Liver (tissue), 9 donors: ENCODE measurements around the gene SHISAL1. TPM values are rescaled to one million over a fixed set of nuclear protein-coding genes. Genes with fewer than 3 reads are reported as not detected.

Source experiments
- DNase-seq: peaks from one replicate; pipeline ENCODE4 v3.0.0-alpha.2; 2017; ENCODE audit warnings: low spot score
- H3K27ac ChIP-seq, 2 donors: one replicate each; pipeline ENCODE4 v1.7.0; 2013; ENCODE audit warnings: inconsistent platforms in 2 of 2, low read length in 2 of 2, control low read depth in 1 of 2, low read depth in 1 of 2, mild to moderate bottlenecking in 1 of 2
- H3K27me3 ChIP-seq, 4 donors: one replicate each; pipeline versions ENCODE4 v1.6.1 to v1.7.0; 2013; ENCODE audit warnings: low read length in 3 of 4, inconsistent platforms in 1 of 4, mild to moderate bottlenecking in 1 of 4, moderate library complexity in 1 of 4; ENCODE audit not compliant: control insufficient read depth in 4 of 4, insufficient read depth in 4 of 4
- H3K36me3 ChIP-seq, 4 donors: one replicate each; pipeline versions ENCODE4 v1.6.1 to v1.7.0; 2013; ENCODE audit warnings: low read length in 3 of 4, mild to moderate bottlenecking in 3 of 4, low read depth in 1 of 4, moderate library complexity in 1 of 4; ENCODE audit not compliant: control insufficient read depth in 4 of 4, insufficient read depth in 3 of 4
- H3K4me1 ChIP-seq, 4 donors: one replicate each; pipeline versions ENCODE4 v1.6.1 to v1.7.0; 2013; ENCODE audit warnings: low read length in 3 of 4, mild to moderate bottlenecking in 3 of 4, moderate library complexity in 1 of 4; ENCODE audit not compliant: control insufficient read depth in 4 of 4, insufficient read depth in 4 of 4
- H3K4me3 ChIP-seq, 3 donors: one replicate each; pipeline versions ENCODE4 v1.6.1 to v1.7.0; 2013; ENCODE audit warnings: low read length in 3 of 3, control low read depth in 1 of 3, low read depth in 1 of 3, mild to moderate bottlenecking in 1 of 3
- H3K9ac ChIP-seq, 2 donors: one replicate each; pipeline ENCODE4 v1.7.0; 2013; ENCODE audit warnings: low read length in 2 of 2, mild to moderate bottlenecking in 2 of 2, moderate library complexity in 2 of 2, control low read depth in 1 of 2, low read depth in 1 of 2
- H3K9me3 ChIP-seq, 4 donors: one replicate each; pipeline versions ENCODE4 v1.6.1 to v1.7.0; 2013; ENCODE audit warnings: low read length in 3 of 4; ENCODE audit not compliant: control insufficient read depth in 4 of 4
- EGR1 ChIP-seq, 2 donors: IDR thresholded peaks; 2 replicates each; pipeline ENCODE4 v1.6.1; 2016 to 2018; ENCODE audit warnings: antibody characterized with exemption in 2 of 2, low read depth in 2 of 2
- FOXA1 ChIP-seq: IDR thresholded peaks from 2 replicates; pipeline ENCODE4 v1.6.1; 2016; ENCODE audit warnings: antibody characterized with exemption
- FOXA2 ChIP-seq: IDR thresholded peaks from 2 replicates; pipeline ENCODE4 v1.6.1; 2016; ENCODE audit warnings: antibody characterized with exemption
- GABPA ChIP-seq, 2 donors: IDR thresholded peaks in 1 of 2; conservative IDR thresholded peaks in 1 of 2; 2 replicates each; pipeline ENCODE4 v1.6.1; 2016; ENCODE audit warnings: antibody characterized with exemption in 2 of 2, mild to moderate bottlenecking in 1 of 2, moderate library complexity in 1 of 2
- HNF4A ChIP-seq, 2 donors: conservative IDR thresholded peaks; 2 replicates each; pipeline ENCODE4 v1.6.1; 2016; ENCODE audit warnings: antibody characterized with exemption in 2 of 2, mild to moderate bottlenecking in 2 of 2
- HNF4G ChIP-seq: IDR thresholded peaks from 2 replicates; pipeline ENCODE4 v1.6.1; 2016; ENCODE audit warnings: antibody characterized with exemption
- JUND ChIP-seq, 2 donors: IDR thresholded peaks; 2 replicates each; pipeline ENCODE4 v1.6.1; 2016; ENCODE audit warnings: antibody characterized with exemption in 2 of 2
- NR2F2 ChIP-seq: IDR thresholded peaks from 2 replicates; pipeline ENCODE4 v1.6.1; 2016; ENCODE audit warnings: antibody characterized with exemption
- RAD21 ChIP-seq, 2 donors: IDR thresholded peaks; 2 replicates each; pipeline ENCODE4 v1.6.1; 2016; ENCODE audit warnings: antibody characterized with exemption in 2 of 2, mild to moderate bottlenecking in 2 of 2
- RXRA ChIP-seq, 2 donors: IDR thresholded peaks; 2 replicates each; pipeline ENCODE4 v1.6.1; 2017 to 2018; ENCODE audit warnings: antibody characterized with exemption in 2 of 2, mild to moderate bottlenecking in 1 of 2
- SP1 ChIP-seq: IDR thresholded peaks from 2 replicates; pipeline ENCODE4 v1.6.1; 2018; ENCODE audit warnings: antibody characterized with exemption, mild to moderate bottlenecking
- TAF1 ChIP-seq: conservative IDR thresholded peaks from 2 replicates; pipeline ENCODE4 v1.6.1; 2016; ENCODE audit warnings: antibody characterized with exemption, mild to moderate bottlenecking
- YY1 ChIP-seq: IDR thresholded peaks from 2 replicates; pipeline ENCODE4 v1.6.1; 2016; ENCODE audit warnings: antibody characterized with exemption, mild to moderate bottlenecking
- WGBS: extraction: QIAGEN DNeasy Blood & Tissue Kit; methylation state at CpG from one replicate; pipeline ENCODE4 v1.1.7; 2013; 5-methylcytosine and 5-hydroxymethylcytosine counted together
- polyA plus RNA-seq, 2 donors: library from polyadenylated mRNA; stranded (reverse) in 1 of 2; unstranded in 1 of 2; fragments of 200-250 nt in 1 of 2; fragments of >200 nt in 1 of 2; fragmentation: Nextera tagmentation in 1 of 2; extraction: Ambion mirVana in 1 of 2; gene quantifications; one replicate each; pipeline versions ENCODE4 v1.2.1 to v1.2.3, GENCODE V29; 2013 to 2015
- total RNA-seq, 2 donors: library from RNA; depleted of rRNA; stranded (reverse); fragments of >200 nt; gene quantifications; one replicate each; pipeline ENCODE4 v1.2.3, GENCODE V29; 2014
- TF ChIP-seq, protein P1 (sequence below): IDR thresholded peaks from 2 replicates; pipeline ENCODE4 v1.6.1; 2016; ENCODE audit warnings: antibody characterized with exemption
- TF ChIP-seq, protein P2 (sequence below): IDR thresholded peaks from 2 replicates; pipeline ENCODE4 v1.6.1; 2016; ENCODE audit warnings: antibody characterized with exemption
- TF ChIP-seq, protein P3 (sequence below): IDR thresholded peaks from 2 replicates; pipeline ENCODE4 v1.6.1; 2016; ENCODE audit warnings: antibody characterized with exemption
- TF ChIP-seq, protein P4 (sequence below): IDR thresholded peaks from 2 replicates; pipeline ENCODE4 v1.6.1; 2016; ENCODE audit warnings: antibody characterized with exemption, mild to moderate bottlenecking
- donor health status: healthy.
- donor health status: healthy.
- donor health status: healthy.
- donor health status: healthy.
- donor health status: healthy.

The SHISAL1 gene
- total and polyA plus RNA-seq, 4 donors, result 0.07 to 0.17 (median 0.13) TPM

DNA sequence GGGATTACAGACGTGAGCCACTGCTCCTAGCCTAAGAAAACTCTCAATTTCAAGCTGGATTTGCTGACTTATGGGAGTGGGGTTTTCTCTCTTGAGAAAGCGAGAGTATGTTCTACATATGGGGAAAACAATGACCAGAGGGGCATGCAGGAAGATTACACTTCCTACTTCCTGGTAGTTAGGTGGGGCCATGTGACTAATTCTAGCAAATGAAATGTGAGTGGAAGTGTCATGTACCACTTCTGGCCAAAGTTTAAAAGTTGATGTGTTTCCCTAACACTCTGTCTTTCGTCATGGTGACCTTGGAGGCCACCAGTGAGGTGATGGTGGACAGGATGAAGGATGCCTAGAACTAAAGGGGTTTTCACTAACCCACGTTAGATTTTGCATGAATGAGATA is 81.5 kb downstream of the SHISAL1 start:
- Histone ChIP-seq H3K4me1 (no peaks in the 10 kb centered on the region), H3K36me3 (no peaks in the 10 kb centered on the region), H3K27me3 (no peaks in the 10 kb centered on the region), H3K9me3 (peaks cover 0 to 9% (median 3%) of the 10 kb centered on the region in 4 donors), H3K27ac (no peak overlapping the region), H3K4me3 (no peak overlapping the region), H3K9ac (no peak overlapping the region)
- TF ChIP-seq EGR1 (IDR thresholded peaks at IDR 0.05; ENCODE audit: low read depth in 2 of 2) (no peak), RXRA (IDR thresholded peaks at IDR 0.05) (no peak), YY1 (no peak), GABPA (IDR thresholded peaks at IDR 0.05 in 1 of 2, conservative IDR thresholded peaks at IDR 0.05 in 1 of 2) (no peak), FOXA1 (no peak), SP1 (no peak), NR2F2 (no peak), HNF4A (conservative IDR thresholded peaks at IDR 0.05) (no peak), FOXA2 (no peak), HNF4G (no peak), TAF1 (no peak), JUND (IDR thresholded peaks at IDR 0.05) (no peak)
- TF ChIP-seq, protein P1, sequence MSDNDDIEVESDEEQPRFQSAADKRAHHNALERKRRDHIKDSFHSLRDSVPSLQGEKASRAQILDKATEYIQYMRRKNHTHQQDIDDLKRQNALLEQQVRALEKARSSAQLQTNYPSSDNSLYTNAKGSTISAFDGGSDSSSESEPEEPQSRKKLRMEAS, result no peak
- TF ChIP-seq, protein P2, sequence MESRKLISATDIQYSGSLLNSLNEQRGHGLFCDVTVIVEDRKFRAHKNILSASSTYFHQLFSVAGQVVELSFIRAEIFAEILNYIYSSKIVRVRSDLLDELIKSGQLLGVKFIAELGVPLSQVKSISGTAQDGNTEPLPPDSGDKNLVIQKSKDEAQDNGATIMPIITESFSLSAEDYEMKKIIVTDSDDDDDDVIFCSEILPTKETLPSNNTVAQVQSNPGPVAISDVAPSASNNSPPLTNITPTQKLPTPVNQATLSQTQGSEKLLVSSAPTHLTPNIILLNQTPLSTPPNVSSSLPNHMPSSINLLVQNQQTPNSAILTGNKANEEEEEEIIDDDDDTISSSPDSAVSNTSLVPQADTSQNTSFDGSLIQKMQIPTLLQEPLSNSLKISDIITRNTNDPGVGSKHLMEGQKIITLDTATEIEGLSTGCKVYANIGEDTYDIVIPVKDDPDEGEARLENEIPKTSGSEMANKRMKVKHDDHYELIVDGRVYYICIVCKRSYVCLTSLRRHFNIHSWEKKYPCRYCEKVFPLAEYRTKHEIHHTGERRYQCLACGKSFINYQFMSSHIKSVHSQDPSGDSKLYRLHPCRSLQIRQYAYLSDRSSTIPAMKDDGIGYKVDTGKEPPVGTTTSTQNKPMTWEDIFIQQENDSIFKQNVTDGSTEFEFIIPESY, result no peak
- TF ChIP-seq, protein P3, sequence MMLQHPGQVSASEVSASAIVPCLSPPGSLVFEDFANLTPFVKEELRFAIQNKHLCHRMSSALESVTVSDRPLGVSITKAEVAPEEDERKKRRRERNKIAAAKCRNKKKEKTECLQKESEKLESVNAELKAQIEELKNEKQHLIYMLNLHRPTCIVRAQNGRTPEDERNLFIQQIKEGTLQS, result no peak
- TF ChIP-seq, protein P4, sequence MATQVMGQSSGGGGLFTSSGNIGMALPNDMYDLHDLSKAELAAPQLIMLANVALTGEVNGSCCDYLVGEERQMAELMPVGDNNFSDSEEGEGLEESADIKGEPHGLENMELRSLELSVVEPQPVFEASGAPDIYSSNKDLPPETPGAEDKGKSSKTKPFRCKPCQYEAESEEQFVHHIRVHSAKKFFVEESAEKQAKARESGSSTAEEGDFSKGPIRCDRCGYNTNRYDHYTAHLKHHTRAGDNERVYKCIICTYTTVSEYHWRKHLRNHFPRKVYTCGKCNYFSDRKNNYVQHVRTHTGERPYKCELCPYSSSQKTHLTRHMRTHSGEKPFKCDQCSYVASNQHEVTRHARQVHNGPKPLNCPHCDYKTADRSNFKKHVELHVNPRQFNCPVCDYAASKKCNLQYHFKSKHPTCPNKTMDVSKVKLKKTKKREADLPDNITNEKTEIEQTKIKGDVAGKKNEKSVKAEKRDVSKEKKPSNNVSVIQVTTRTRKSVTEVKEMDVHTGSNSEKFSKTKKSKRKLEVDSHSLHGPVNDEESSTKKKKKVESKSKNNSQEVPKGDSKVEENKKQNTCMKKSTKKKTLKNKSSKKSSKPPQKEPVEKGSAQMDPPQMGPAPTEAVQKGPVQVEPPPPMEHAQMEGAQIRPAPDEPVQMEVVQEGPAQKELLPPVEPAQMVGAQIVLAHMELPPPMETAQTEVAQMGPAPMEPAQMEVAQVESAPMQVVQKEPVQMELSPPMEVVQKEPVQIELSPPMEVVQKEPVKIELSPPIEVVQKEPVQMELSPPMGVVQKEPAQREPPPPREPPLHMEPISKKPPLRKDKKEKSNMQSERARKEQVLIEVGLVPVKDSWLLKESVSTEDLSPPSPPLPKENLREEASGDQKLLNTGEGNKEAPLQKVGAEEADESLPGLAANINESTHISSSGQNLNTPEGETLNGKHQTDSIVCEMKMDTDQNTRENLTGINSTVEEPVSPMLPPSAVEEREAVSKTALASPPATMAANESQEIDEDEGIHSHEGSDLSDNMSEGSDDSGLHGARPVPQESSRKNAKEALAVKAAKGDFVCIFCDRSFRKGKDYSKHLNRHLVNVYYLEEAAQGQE, result no peak
- no peak for DNase-seq
- WGBS, result 67% methylated on average over 4 of the region's 4 CpGs

DNA sequence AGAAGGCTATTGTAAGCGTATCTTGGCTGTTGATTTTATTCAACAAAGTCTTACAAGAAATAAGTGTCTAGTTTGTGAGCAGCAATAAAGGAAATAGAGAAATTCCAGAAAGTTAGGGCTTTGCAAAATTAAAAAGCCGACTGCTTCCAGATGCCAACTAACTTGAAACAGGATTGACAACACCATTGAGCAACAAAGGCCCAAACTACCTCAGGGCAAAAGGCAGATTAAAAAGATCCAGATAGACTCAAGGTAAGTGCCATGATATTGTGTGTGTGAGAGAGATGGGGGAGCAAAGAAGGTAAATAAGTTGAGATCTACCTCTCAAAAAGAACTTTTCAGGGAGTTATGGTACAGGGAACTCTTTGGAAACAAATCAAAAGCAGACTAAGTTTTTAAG is 82.9 kb downstream of the SHISAL1 start:
- no peaks in the 10 kb centered on the region for H3K36me3 ChIP-seq
- no peak for DNase-seq
- no peak overlapping the region for H3K4me3 ChIP-seq
- H3K9ac ChIP-seq, result no peak overlapping the region
- H3K27me3 ChIP-seq, result peaks cover 0 to 5% (median 0%) of the 10 kb centered on the region in 4 donors
- H3K27ac ChIP-seq, result no peak overlapping the region
- no peaks in the 10 kb centered on the region for H3K4me1 ChIP-seq
- WGBS, result 88% methylated on average over 2 of the region's 2 CpGs
- TF ChIP-seq RAD21 (IDR thresholded peaks at IDR 0.05) (no peak), RXRA (IDR thresholded peaks at IDR 0.05) (no peak), JUND (IDR thresholded peaks at IDR 0.05) (no peak), HNF4G (no peak)
- TF ChIP-seq, protein P2, result no peak
- H3K9me3 ChIP-seq, result peaks cover 0 to 9% (median 3%) of the 10 kb centered on the region in 4 donors
